Testis (tissue), 3 donors: ENCODE data around the gene IL20RA. TPM values are rescaled to one million over a fixed set of nuclear protein-coding genes. Genes with fewer than 3 reads are reported as not detected.
A peak's percentile ranks its signal among the peaks of the same experiment; 100 is the strongest.

Source experiments
- DNase-seq: peaks from one replicate; pipeline ENCODE4 v3.0.0-alpha.2; 2019
- H3K27ac ChIP-seq, 2 donors: fragments of 200-600 bp; sonication (generic); one replicate each; pipeline ENCODE4 v1.5.1; 2019
- H3K27me3 ChIP-seq: fragments of 200-600 bp; sonication (generic); one replicate; pipeline ENCODE4 v1.5.1; 2019
- H3K36me3 ChIP-seq: fragments of 200-600 bp; sonication (generic); one replicate; pipeline ENCODE4 v1.5.1; 2017; ENCODE audit warnings: low read depth; ENCODE audit errors: missing control alignments
- H3K4me1 ChIP-seq: fragments of 200-600 bp; sonication (generic); one replicate; pipeline ENCODE4 v1.5.1; 2019
- H3K4me3 ChIP-seq, 2 donors: fragments of 200-600 bp; sonication (generic); one replicate each; pipeline ENCODE4 v1.5.1; 2017 to 2019
- H3K9me3 ChIP-seq: fragments of 200-600 bp; sonication (generic); one replicate; pipeline ENCODE4 v1.5.1; 2017
- CTCF ChIP-seq, 3 experiments: fragments of 450-650 bp in 2 of 3; fragments of 200-600 bp in 1 of 3; sonication (generic) in 1 of 3; IDR thresholded peaks; one replicate each; pipeline ENCODE4 v1.5.1; 2016 to 2019; ENCODE audit warnings: antibody characterized with exemption in 3 of 3, mild to moderate bottlenecking in 2 of 3, moderate library complexity in 1 of 3
- POLR2A ChIP-seq: fragments of 450-650 bp; IDR thresholded peaks from one replicate; pipeline ENCODE4 v1.6.1; 2017; ENCODE audit warnings: antibody characterized with exemption, mild to moderate bottlenecking, moderate library complexity
- WGBS, 2 donors: methylation state at CpG; one replicate each; pipeline ENCODE4 v1.1.5; 2018; 5-methylcytosine and 5-hydroxymethylcytosine counted together
- intact Hi-C: fragments of 100-400 bp; cut with DNase I; formaldehyde crosslinking; loops from one replicate; pipeline ENCODE4 v1.15.1; 2023; ENCODE audit warnings: low total_unique reads
- polyA plus RNA-seq: library from polyadenylated mRNA; stranded (reverse); fragments of 350-450 nt; fragmentation: Illumina TruSeq; extraction: RNeasy Lipid Tissue Mini Kit (QIAGEN cat#74804); gene quantifications from one replicate; pipeline ENCODE4 v1.2.3, GENCODE V29; 2014; ENCODE audit warnings: low read depth, low replicate concordance; ENCODE audit not compliant: insufficient read depth
- total RNA-seq, 2 donors: library from RNA; depleted of rRNA; stranded (reverse); fragments of >200 nt; gene quantifications; one replicate each; pipeline ENCODE4 v1.2.3, GENCODE V29; 2016

IL20RA gene
- total and polyA plus RNA-seq, 3 donors from 2014 or later = 8.4 to 16.6 (median 16.1) TPM

DNA sequence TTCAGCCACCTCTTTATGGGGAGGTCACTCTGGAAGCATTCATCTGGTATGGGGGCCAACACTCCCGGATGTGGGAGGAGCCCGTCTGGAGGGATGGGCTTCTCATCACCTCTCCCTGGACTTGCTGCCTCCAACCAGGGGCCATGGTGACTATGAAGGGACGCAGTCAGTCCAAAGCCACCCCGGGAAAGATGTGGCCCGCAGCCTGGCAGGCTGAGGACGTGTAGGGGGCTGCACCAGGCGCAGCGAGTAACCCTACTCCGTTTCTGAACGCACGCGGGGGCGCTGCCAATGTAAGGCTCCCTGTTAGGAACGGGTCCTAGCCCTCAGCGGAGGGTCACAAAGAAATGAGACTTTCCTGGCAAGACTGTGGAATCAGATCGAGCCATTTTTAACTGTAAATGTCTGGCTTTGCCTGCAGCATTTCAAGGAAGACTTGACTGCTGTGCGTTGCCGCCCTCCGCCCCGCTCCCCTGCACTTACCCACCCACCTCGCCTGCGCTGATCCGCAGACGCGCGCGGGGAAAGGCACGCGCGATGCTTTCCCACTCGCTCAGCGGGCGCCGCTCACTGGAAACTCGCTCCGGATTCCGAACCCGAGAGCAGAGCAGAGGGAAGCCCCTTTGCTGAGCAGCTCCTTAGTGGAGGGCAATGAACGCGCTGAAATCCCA, 55.1 kb downstream of the IL20RA start:
- intact Hi-C loops = no loop called here
- peak; percentile 51 for DNase-seq
- H3K9me3 ChIP-seq = no peaks in the 10 kb centered on the region
- TF ChIP-seq CTCF (IDR thresholded peaks at IDR 0.05) = no peak
- H3K36me3 ChIP-seq = no peaks in the 10 kb centered on the region
- H3K4me1 ChIP-seq = peaks cover 5% of the 10 kb centered on the region
- peak overlapping the region; percentile 33 to 60 for H3K4me3 ChIP-seq
- no peak overlapping the region for H3K27ac ChIP-seq
- no peaks in the 10 kb centered on the region for H3K27me3 ChIP-seq
- 2% methylated on average over 20 to 26 of the region's 40 CpGs for WGBS, 2 donors

GRCh38 chr6:136987526-136987925, 57.2 kb downstream of the IL20RA start:
- no peak for DNase-seq
- no peak for TF ChIP-seq CTCF (IDR thresholded peaks at IDR 0.05)
- no peak for TF ChIP-seq POLR2A
- WGBS, 2 donors = 60 to 67% methylated on average over 4 of the region's 4 CpGs

GRCh38 chr6:136985502-136985901, 59.3 kb downstream of the IL20RA start:
- 89 to 97% methylated on average over 5 of the region's 5 CpGs for WGBS, 2 donors
- H3K27me3 ChIP-seq = no peaks in the 10 kb centered on the region
- H3K9me3 ChIP-seq = no peaks in the 10 kb centered on the region
- H3K4me3 ChIP-seq = no peak overlapping the region
- H3K4me1 ChIP-seq = peaks cover 5% of the 10 kb centered on the region
- intact Hi-C loops = no loop called here
- no peak overlapping the region for H3K27ac ChIP-seq
- no peaks in the 10 kb centered on the region for H3K36me3 ChIP-seq
- no peak for DNase-seq
- TF ChIP-seq CTCF (IDR thresholded peaks at IDR 0.05) (no peak), POLR2A (no peak)

More at GRCh38 chr6:136987526-136987925, 57.2 kb downstream of the IL20RA start:
- Histone ChIP-seq H3K27me3 (no peaks in the 10 kb centered on the region), H3K4me3 (no peak overlapping the region), H3K4me1 (peaks cover 5% of the 10 kb centered on the region), H3K27ac (no peak overlapping the region), H3K36me3 (no peaks in the 10 kb centered on the region), H3K9me3 (no peaks in the 10 kb centered on the region)
- intact Hi-C loops = no loop called here

DNA sequence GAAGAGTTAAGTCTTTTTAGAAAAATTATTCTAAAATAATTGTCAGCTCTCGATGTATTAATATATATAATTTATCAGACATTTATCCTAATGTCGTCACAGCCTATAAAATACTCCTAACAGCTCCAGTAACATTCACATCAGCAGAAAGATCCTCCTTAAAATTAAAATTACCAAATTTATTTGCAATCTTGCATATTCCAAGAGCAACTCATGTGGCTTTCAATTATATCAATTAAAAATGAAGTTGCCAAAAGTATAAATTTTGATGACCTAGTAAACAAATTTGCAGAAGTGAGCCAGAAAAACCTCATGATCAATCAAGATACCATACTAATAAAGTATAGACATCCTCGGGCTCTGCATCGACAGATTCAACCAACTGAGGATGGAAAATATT, 60.2 kb downstream of the IL20RA start:
- DNase-seq = no peak
- Histone ChIP-seq H3K9me3 (no peaks in the 10 kb centered on the region), H3K4me1 (peaks cover 5% of the 10 kb centered on the region), H3K36me3 (no peaks in the 10 kb centered on the region), H3K27ac (no peak overlapping the region), H3K4me3 (no peak overlapping the region), H3K27me3 (no peaks in the 10 kb centered on the region)
- intact Hi-C loops = no loop called here
- TF ChIP-seq POLR2A = no peak
- TF ChIP-seq CTCF (IDR thresholded peaks at IDR 0.05) = no peak
- WGBS, 2 donors = 94% methylated on average over 4 of the region's 4 CpGs

DNA sequence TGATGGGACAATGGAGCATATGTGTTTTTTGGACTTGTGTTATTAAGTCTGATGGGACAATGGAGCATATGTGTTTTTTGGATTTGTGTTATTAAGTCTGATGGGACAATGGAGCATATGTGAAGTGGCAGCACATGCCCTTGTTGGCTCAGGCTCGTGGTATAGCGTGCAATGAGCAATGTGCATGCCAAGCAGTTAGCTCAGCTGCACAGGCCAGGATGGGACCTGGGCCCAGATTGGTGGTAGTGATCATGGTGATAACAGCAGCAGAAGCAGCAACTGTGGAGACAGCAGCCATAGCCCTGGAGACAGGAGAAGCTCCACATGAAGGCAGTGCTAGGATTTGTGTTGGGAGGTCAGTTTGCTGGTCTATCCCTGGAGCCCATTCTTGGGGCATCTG, 61.1 kb downstream of the IL20RA start:
- Histone ChIP-seq H3K36me3 (no peaks in the 10 kb centered on the region), H3K4me1 (no peaks in the 10 kb centered on the region), H3K27ac (no peak overlapping the region), H3K9me3 (no peaks in the 10 kb centered on the region), H3K4me3 (no peak overlapping the region), H3K27me3 (no peaks in the 10 kb centered on the region)
- TF ChIP-seq CTCF (IDR thresholded peaks at IDR 0.05) (no peak), POLR2A (no peak)
- no peak for DNase-seq
- intact Hi-C loops = no loop called here
- 84 to 97% methylated on average over 2 of the region's 2 CpGs for WGBS, 2 donors
